GM06990 (cell line): ENCODE data around the gene SCUBE1.

Experiments used
- DNase-seq: peaks from one replicate; pipeline ENCODE4 v3.0.0-alpha.2; 2011; ENCODE audit not compliant: insufficient read length; ENCODE audit errors: extremely low read depth
- H3K27me3 ChIP-seq: replicated peaks from 2 replicates; pipeline ENCODE4 v1.6.0; 2011; ENCODE audit warnings: low read length; ENCODE audit not compliant: control insufficient read depth, insufficient read depth
- H3K36me3 ChIP-seq: 2 replicates; pipeline ENCODE4 v1.5.1; 2011; ENCODE audit warnings: low read length; ENCODE audit not compliant: control insufficient read depth, insufficient read depth
- H3K4me3 ChIP-seq: replicated peaks from 2 replicates; pipeline ENCODE4 v1.5.1; 2011; ENCODE audit warnings: low read depth, mild to moderate bottlenecking, control low read depth, low read length
- CTCF ChIP-seq: IDR thresholded peaks from 2 replicates; pipeline ENCODE4 v1.5.1; 2011; ENCODE audit warnings: low read length, control low read depth, mild to moderate bottlenecking, inconsistent platforms; ENCODE audit not compliant: insufficient read depth, poor library complexity, severe bottlenecking

SCUBE1 gene

GRCh38 chr22:43231724-43232034 is 111.5 kb downstream of the SCUBE1 start:
- no peak overlapping the region for H3K4me3 ChIP-seq

GRCh38 chr22:43230971-43231723 is 112.0 kb downstream of the SCUBE1 start:
- TF ChIP-seq CTCF: peak; percentile 95
- Histone ChIP-seq H3K36me3 (no peaks in the 10 kb centered on the region), H3K4me3 (no peak overlapping the region), H3K27me3 (peaks cover 2% of the 10 kb centered on the region)
- DNase-seq: peak; percentile 28

More at GRCh38 chr22:43231724-43232034, 111.5 kb downstream of the SCUBE1 start:
- peaks cover 2% of the 10 kb centered on the region for H3K27me3 ChIP-seq
- TF ChIP-seq CTCF: no peak
- H3K36me3 ChIP-seq: no peaks in the 10 kb centered on the region
- no peak for DNase-seq

GRCh38 chr22:43230571-43230970 is 112.6 kb downstream of the SCUBE1 start:
- no peak for DNase-seq
- Histone ChIP-seq H3K36me3 (no peaks in the 10 kb centered on the region), H3K4me3 (no peak overlapping the region), H3K27me3 (peaks cover 2% of the 10 kb centered on the region)
- TF ChIP-seq CTCF: no peak

- no peak for TF ChIP-seq CTCF
- Histone ChIP-seq H3K4me3 (no peak overlapping the region), H3K27me3 (peaks cover 2% of the 10 kb centered on the region)
These were observed 114.3 kb downstream of the SCUBE1 start for GRCh38 chr22:43228863-43229262.

GRCh38 chr22:43228330-43228729 is 114.8 kb downstream of the SCUBE1 start:
- H3K36me3 ChIP-seq: no peaks in the 10 kb centered on the region
- TF ChIP-seq CTCF: peak; percentile 60
- peaks cover 1% of the 10 kb centered on the region for H3K27me3 ChIP-seq
- H3K4me3 ChIP-seq: no peak overlapping the region
- no peak for DNase-seq

More at GRCh38 chr22:43228863-43229262, 114.3 kb downstream of the SCUBE1 start:
- H3K36me3 ChIP-seq: no peaks in the 10 kb centered on the region
- DNase-seq: no peak

GRCh38 chr22:43227239-43227630 is 115.9 kb downstream of the SCUBE1 start:
- Histone ChIP-seq H3K4me3 (no peak overlapping the region), H3K27me3 (no peaks in the 10 kb centered on the region; the same call in none of the 2 replicates), H3K36me3 (no peaks in the 10 kb centered on the region)
- no peak for DNase-seq
- no peak for TF ChIP-seq CTCF
